Right atrium auricular region (tissue), 2 donors: Measurements from ENCODE around the gene TRA2B. TPM values are rescaled to one million over a fixed set of nuclear protein-coding genes. Genes with fewer than 3 reads are reported as not detected.

Source experiments
- DNase-seq: peaks from one replicate; pipeline ENCODE4 v3.0.0-alpha.2; 2019; ENCODE audit warnings: low spot score
- H3K27ac ChIP-seq, 2 donors: fragments of 200-600 bp; sonication (generic); 1 replicate in 1 of 2; 2 replicates in 1 of 2; pipeline ENCODE4 v1.5.1; 2016 to 2019
- H3K27me3 ChIP-seq, 2 donors: fragments of 200-600 bp; sonication (generic); one replicate each; pipeline versions ENCODE4 v1.5.1 to v1.6.0; 2017 to 2019
- H3K36me3 ChIP-seq: fragments of 200-600 bp; sonication (generic); one replicate; pipeline ENCODE4 v1.5.1; 2016
- H3K4me1 ChIP-seq, 2 donors: fragments of 200-600 bp; sonication (generic); one replicate each; pipeline versions ENCODE4 v1.5.1 to v1.6.0; 2017 to 2019
- H3K4me3 ChIP-seq, 2 donors: fragments of 200-600 bp; sonication (generic); 1 replicate in 1 of 2; 2 replicates in 1 of 2; pipeline ENCODE4 v1.5.1; 2017 to 2019; ENCODE audit warnings: mild to moderate bottlenecking in 1 of 2, moderate library complexity in 1 of 2
- H3K9me3 ChIP-seq, 2 donors: fragments of 200-600 bp; sonication (generic); one replicate each; pipeline ENCODE4 v1.5.1; 2019
- CTCF ChIP-seq, 2 donors: fragments of 200-600 bp; sonication (generic); IDR thresholded peaks; one replicate each; pipeline ENCODE4 v1.5.1; 2019; ENCODE audit warnings: antibody characterized with exemption in 2 of 2
- total RNA-seq, 2 donors: library from RNA; depleted of rRNA; stranded (reverse); fragments of >200 nt; gene quantifications; one replicate each; pipeline ENCODE4 v1.1.0, GENCODE V29; 2016

The TRA2B gene
- total RNA-seq, 2 donors from 2014 or later: 144 to 163 TPM

- Histone ChIP-seq H3K36me3 (peaks cover 64% of the 10 kb centered on the region), H3K4me3 (no peak overlapping the region), H3K27me3 (no peaks in the 10 kb centered on the region), H3K4me1 (peaks cover 0 to 54% of the 10 kb centered on the region in 2 donors), H3K27ac (no peak overlapping the region), H3K9me3 (no peaks in the 10 kb centered on the region)
- no peak for TF ChIP-seq CTCF (IDR thresholded peaks at IDR 0.05)
- no peak for DNase-seq
Observed at GRCh38 chr3:185925353-185925752, 12.5 kb downstream of the TRA2B start.

GRCh38 chr3:185924375-185924774, 13.4 kb downstream of the TRA2B start:
- no peak for DNase-seq

DNA sequence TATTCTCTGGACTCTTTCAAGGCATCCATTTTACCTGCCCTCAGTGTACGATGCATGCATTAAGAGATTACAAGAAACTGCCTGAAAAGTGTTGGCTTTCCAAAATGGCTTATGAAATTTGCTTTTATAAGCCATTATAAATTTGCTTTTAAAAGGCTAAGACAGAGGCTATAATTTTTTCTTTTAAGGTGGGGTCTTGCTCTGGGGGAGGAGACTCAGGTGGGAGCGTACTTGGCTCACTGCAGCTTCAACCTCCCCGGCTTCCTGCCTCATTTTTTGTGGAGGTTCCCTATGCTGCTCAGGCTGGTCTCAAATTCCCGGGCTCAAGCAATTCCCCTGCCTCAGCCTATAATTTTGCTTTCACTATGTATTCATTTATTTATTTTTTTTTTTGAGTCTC, 17.6 kb downstream of the TRA2B start:
- Histone ChIP-seq H3K27ac (no peak overlapping the region), H3K4me3 (no peak overlapping the region), H3K36me3 (peaks cover 97% of the 10 kb centered on the region), H3K9me3 (no peaks in the 10 kb centered on the region), H3K4me1 (peaks cover 0 to 3% of the 10 kb centered on the region in 2 donors), H3K27me3 (no peaks in the 10 kb centered on the region)
- DNase-seq: no peak
- TF ChIP-seq CTCF (IDR thresholded peaks at IDR 0.05): no peak

More at GRCh38 chr3:185924375-185924774, 13.4 kb downstream of the TRA2B start:
- H3K27ac ChIP-seq: no peak overlapping the region
- H3K4me3 ChIP-seq: no peak overlapping the region
- H3K4me1 ChIP-seq: peaks cover 0 to 44% of the 10 kb centered on the region in 2 donors
- H3K36me3 ChIP-seq: peaks cover 74% of the 10 kb centered on the region
- H3K9me3 ChIP-seq: no peaks in the 10 kb centered on the region
- H3K27me3 ChIP-seq: no peaks in the 10 kb centered on the region
- no peak for TF ChIP-seq CTCF (IDR thresholded peaks at IDR 0.05)

DNA sequence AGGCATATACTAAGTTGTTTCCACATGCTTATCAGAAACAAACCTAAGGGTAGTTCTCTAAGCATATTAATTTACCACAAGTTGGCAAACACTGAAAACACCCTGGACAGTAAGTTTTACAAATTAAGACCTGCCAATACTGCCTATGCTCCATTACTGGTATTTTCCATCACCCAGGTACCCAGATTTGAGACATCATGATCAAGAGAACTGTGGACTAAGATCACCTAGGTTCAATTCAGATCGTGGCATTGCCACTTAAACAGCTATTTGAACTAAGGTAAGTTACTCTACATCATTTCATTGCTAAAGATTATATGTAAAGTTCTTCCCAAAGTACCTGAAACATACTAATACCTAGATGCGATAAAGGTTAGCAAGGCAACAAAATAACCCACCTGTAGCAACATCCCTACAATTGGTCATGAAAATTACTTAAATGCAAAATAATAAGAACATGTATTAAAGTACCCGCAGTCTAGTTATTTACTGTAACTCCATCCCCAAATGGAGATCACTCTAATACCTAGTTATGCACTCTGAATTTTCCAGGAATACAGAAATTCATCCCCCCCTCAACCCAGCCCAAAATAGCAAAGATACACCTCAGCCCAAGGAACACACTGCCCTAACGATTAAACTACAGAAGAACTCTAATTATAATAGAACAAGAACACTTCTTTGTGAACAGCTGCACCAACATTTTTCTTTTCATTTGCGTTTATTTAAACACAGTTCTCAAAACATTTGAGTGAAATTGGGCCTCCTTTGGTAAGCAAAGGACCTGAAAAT, 21.6 kb downstream of the TRA2B start:
- H3K9me3 ChIP-seq: no peaks in the 10 kb centered on the region
- no peak overlapping the region for H3K4me3 ChIP-seq
- DNase-seq: no peak
- H3K27ac ChIP-seq: no peak overlapping the region
- peaks cover 80% of the 10 kb centered on the region for H3K36me3 ChIP-seq
- no peaks in the 10 kb centered on the region for H3K27me3 ChIP-seq
- no peak for TF ChIP-seq CTCF (IDR thresholded peaks at IDR 0.05)
- H3K4me1 ChIP-seq: no peaks in the 10 kb centered on the region

- no peaks in the 10 kb centered on the region for H3K9me3 ChIP-seq
- H3K27ac ChIP-seq: no peak overlapping the region
- no peak for DNase-seq
- no peaks in the 10 kb centered on the region for H3K4me1 ChIP-seq
- H3K36me3 ChIP-seq: peaks cover 75% of the 10 kb centered on the region
- no peak overlapping the region for H3K4me3 ChIP-seq
- H3K27me3 ChIP-seq: no peaks in the 10 kb centered on the region
- TF ChIP-seq CTCF (IDR thresholded peaks at IDR 0.05): no peak
Observed at GRCh38 chr3:185915642-185916041, 22.2 kb downstream of the TRA2B start.
